ENCODE results near the gene PLIN4. TPM values are rescaled to one million over a fixed set of nuclear protein-coding genes. Genes with fewer than 3 reads are reported as not detected.
A peak's percentile ranks its signal among the peaks of the same experiment; 100 is the strongest.

PLIN4 gene
- total RNA-seq, 1 experiment from 2014 or later, result not detected

DNA sequence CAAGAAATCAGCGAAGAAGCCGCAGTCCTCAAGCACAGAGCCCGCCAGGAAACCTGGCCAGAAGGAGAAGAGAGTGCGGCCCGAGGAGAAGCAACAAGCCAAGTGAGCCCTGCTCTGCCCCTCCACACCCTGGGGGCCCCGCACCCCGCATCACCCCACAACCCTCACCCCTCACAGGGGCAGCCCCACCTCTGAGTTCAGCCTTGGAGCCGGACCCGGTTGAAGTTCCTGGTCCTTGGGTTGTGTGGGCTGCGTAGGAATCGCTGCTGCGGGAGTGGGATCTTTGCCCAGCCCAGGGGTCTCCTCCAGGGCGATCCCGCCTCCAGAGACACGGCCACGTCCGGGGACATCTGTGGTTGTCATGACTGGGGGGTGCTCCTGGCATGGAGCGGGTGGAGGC is 22.0 kb downstream of the PLIN4 start:
- H3K4me2 ChIP-seq (ENCODE audit: low read depth, low read length, poor library complexity, severe bottlenecking), result no peak overlapping the region
- no peak for DNase-seq
- H3K9ac ChIP-seq (ENCODE audit: low read length), result no peak overlapping the region
- H3K79me2 ChIP-seq (ENCODE audit: low read length), result 0 out of 2 replicates have a peak, but pooled peaks cover 2% of the 10 kb centered on the region
- H3K4me1 ChIP-seq (ENCODE audit: low read length), result no peaks in the 10 kb centered on the region; the same call in 1 of the 2 replicates
- peaks cover 14% of the 10 kb centered on the region for H3K36me3 ChIP-seq (ENCODE audit: insufficient read depth, low read length)
- H3K9me3 ChIP-seq (ENCODE audit: low read length), result no peaks in the 10 kb centered on the region
- no peaks in the 10 kb centered on the region for H4K20me1 ChIP-seq (ENCODE audit: insufficient read depth, low read depth, low read length)
- no peaks in the 10 kb centered on the region for H3K9me2 ChIP-seq (replicated peaks; ENCODE audit: insufficient read depth, low read length)
- H3K27me3 ChIP-seq (ENCODE audit: low read length), result no peaks in the 10 kb centered on the region
- H3K4me3 ChIP-seq (ENCODE audit: low read length), result no peak overlapping the region
- no peak overlapping the region for H2AFZ ChIP-seq (ENCODE audit: low read length)
- no peak overlapping the region for H3K27ac ChIP-seq (ENCODE audit: low read length)

DNA sequence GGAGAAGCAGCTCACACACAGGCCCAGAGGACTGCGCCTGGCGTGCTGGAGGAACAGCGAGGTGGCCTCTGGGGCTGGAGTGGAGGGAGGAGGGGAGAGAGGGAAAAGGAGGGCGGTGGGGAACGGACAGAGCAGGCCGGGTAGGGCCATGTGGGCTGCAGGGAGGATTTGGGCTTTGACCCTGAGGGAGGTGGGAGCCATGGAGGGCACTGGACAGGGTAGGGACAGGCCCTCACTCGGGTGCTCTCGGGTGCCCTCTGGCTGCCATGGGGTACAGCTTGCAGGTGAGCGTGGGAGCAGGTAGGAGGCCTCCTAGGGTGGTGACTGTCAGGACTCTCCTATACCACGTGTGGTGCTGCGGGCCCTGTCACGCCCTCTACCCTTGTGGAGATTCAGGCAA is 22.8 kb downstream of the PLIN4 start:
- Histone ChIP-seq H3K9me2 (replicated peaks; ENCODE audit: insufficient read depth, low read length) (no peaks in the 10 kb centered on the region), H3K36me3 (ENCODE audit: insufficient read depth, low read length) (peaks cover 15% of the 10 kb centered on the region), H3K9ac (ENCODE audit: low read length) (no peak overlapping the region), H3K4me3 (ENCODE audit: low read length) (no peak overlapping the region), H3K79me2 (ENCODE audit: low read length) (0 out of 2 replicates have a peak, but pooled peaks cover 2% of the 10 kb centered on the region), H3K4me2 (ENCODE audit: low read depth, low read length, poor library complexity, severe bottlenecking) (no peak overlapping the region), H3K27me3 (ENCODE audit: low read length) (no peaks in the 10 kb centered on the region), H2AFZ (ENCODE audit: low read length) (no peak overlapping the region), H4K20me1 (ENCODE audit: insufficient read depth, low read depth, low read length) (no peaks in the 10 kb centered on the region), H3K27ac (ENCODE audit: low read length) (no peak overlapping the region), H3K9me3 (ENCODE audit: low read length) (no peaks in the 10 kb centered on the region), H3K4me1 (ENCODE audit: low read length) (no peaks in the 10 kb centered on the region; the same call in 1 of the 2 replicates)
- DNase-seq, result peak; percentile 58

DNA sequence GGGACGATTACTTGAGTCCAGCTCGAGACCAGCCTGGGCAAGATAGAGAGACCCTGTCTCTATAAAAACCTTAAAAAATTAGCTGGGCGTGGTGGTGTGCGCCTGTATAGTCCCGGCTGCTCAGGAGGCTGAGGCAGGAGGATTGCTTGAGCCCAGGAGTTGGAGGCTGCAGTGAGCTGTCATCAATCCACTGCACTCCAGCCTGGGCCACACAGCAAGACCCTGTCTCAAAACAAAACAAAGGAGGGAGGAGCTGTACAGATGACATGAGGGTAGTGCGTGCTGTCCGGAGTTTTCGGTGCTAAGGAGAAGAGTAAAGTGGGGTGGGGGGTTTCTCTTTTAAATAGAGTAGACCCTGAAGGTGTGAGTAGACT is 23.6 kb downstream of the PLIN4 start:
- no peak overlapping the region for H3K9ac ChIP-seq (ENCODE audit: low read length)
- no peaks in the 10 kb centered on the region for H3K9me2 ChIP-seq (replicated peaks; ENCODE audit: insufficient read depth, low read length)
- no peaks in the 10 kb centered on the region; the same call in 1 of the 2 replicates for H3K4me1 ChIP-seq (ENCODE audit: low read length)
- no peaks in the 10 kb centered on the region for H3K27me3 ChIP-seq (ENCODE audit: low read length)
- no peak overlapping the region for H3K4me3 ChIP-seq (ENCODE audit: low read length)
- H3K9me3 ChIP-seq (ENCODE audit: low read length), result no peaks in the 10 kb centered on the region
- H3K79me2 ChIP-seq (ENCODE audit: low read length), result 0 out of 2 replicates have a peak, but pooled peaks cover 2% of the 10 kb centered on the region
- DNase-seq, result no peak
- H3K36me3 ChIP-seq (ENCODE audit: insufficient read depth, low read length), result peaks cover 16% of the 10 kb centered on the region
- H2AFZ ChIP-seq (ENCODE audit: low read length), result no peak overlapping the region
- H3K27ac ChIP-seq (ENCODE audit: low read length), result no peak overlapping the region
- H3K4me2 ChIP-seq (ENCODE audit: low read depth, low read length, poor library complexity, severe bottlenecking), result no peak overlapping the region
- no peaks in the 10 kb centered on the region for H4K20me1 ChIP-seq (ENCODE audit: insufficient read depth, low read depth, low read length)

DNA sequence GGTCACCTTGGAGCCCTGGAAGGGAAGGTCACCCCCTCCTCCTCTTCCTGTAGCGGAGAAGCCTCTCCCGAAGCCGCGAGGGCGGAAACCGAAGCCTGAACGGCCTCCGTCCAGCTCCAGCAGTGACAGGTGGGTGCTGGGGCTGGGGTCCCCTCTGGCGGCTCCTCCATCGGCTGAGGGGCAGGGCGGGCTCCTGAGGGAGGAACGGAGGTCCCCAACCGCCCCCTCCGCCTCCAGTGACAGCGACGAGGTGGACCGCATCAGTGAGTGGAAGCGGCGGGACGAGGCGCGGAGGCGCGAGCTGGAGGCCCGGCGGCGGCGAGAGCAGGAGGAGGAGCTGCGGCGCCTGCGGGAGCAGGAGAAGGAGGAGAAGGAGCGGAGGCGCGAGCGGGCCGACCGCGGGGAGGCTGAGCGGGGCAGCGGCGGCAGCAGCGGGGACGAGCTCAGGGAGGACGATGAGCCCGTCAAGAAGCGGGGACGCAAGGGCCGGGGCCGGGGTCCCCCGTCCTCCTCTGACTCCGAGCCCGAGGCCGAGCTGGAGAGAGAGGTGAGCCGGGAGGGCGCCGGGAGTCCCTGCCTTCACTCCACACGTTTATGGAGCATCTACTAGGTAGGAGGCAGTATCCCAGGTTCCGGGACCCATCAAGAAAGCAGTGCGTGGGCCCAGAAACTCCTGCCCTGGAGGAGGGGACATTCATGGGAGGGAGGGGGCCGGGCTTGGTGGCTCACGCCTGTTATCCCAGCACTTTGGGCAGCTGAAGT is 24.2 kb downstream of the PLIN4 start:
- H3K27me3 ChIP-seq (ENCODE audit: low read length), result no peaks in the 10 kb centered on the region
- no peaks in the 10 kb centered on the region for H3K9me2 ChIP-seq (replicated peaks; ENCODE audit: insufficient read depth, low read length)
- no peak overlapping the region for H3K9ac ChIP-seq (ENCODE audit: low read length)
- H4K20me1 ChIP-seq (ENCODE audit: insufficient read depth, low read depth, low read length), result no peaks in the 10 kb centered on the region
- no peak for DNase-seq
- H3K79me2 ChIP-seq (ENCODE audit: low read length), result 0 out of 2 replicates have a peak, but pooled peaks cover 2% of the 10 kb centered on the region
- no peaks in the 10 kb centered on the region; the same call in 1 of the 2 replicates for H3K4me1 ChIP-seq (ENCODE audit: low read length)
- H3K36me3 ChIP-seq (ENCODE audit: insufficient read depth, low read length), result peaks cover 16% of the 10 kb centered on the region
- H3K4me2 ChIP-seq (ENCODE audit: low read depth, low read length, poor library complexity, severe bottlenecking), result no peak overlapping the region
- H3K4me3 ChIP-seq (ENCODE audit: low read length), result no peak overlapping the region
- no peak overlapping the region for H3K27ac ChIP-seq (ENCODE audit: low read length)
- H2AFZ ChIP-seq (ENCODE audit: low read length), result no peak overlapping the region
- no peaks in the 10 kb centered on the region for H3K9me3 ChIP-seq (ENCODE audit: low read length)

DNA sequence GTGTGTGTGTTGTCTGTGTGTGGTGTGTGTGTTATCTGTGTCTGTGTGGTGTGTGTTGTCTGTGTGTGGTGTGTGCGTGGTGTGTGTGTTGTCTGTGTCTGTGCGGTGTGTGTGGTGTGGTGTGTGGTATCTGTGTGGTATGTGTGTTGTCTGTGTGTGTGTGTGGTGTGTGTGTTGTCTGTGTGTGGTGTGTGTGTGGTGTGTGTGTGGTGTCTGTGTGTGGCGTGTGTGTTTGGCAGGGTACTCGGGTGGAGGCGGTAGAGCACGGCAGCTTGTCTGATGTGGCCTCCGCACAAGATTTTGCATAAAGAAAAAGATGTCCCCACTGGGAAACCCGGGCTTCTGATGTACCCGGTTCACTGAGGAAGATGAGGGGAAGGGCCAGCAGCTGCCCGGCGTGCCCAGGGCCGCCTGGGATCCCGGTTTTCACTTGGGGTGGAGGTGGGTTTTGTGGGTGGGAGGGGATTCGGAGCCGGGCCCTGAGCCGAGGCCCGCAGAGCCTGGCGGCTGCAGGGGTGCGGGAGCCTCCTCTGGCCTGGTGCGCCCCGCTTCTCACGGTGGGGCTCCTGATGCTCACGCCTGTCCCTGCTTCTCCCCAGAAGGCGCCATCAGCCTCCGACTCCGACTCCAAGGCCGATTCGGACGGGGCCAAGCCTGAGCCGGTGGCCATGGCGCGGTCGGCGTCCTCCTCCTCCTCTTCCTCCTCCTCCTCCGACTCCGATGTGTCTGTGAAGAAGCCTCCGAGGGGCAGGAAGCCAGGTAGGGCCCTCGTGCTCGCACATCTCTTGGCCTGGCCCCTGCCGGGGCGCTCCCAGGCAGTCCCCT is 25.0 kb downstream of the PLIN4 start:
- no peaks in the 10 kb centered on the region for H3K9me3 ChIP-seq (ENCODE audit: low read length)
- no peak overlapping the region for H3K9ac ChIP-seq (ENCODE audit: low read length)
- no peaks in the 10 kb centered on the region for H3K27me3 ChIP-seq (ENCODE audit: low read length)
- no peaks in the 10 kb centered on the region for H4K20me1 ChIP-seq (ENCODE audit: insufficient read depth, low read depth, low read length)
- H3K4me2 ChIP-seq (ENCODE audit: low read depth, low read length, poor library complexity, severe bottlenecking), result no peak overlapping the region
- peaks cover 16% of the 10 kb centered on the region for H3K36me3 ChIP-seq (ENCODE audit: insufficient read depth, low read length)
- no peak overlapping the region for H3K27ac ChIP-seq (ENCODE audit: low read length)
- peak; percentile 46 for DNase-seq
- H3K79me2 ChIP-seq (ENCODE audit: low read length), result 0 out of 2 replicates have a peak, but pooled peaks cover 2% of the 10 kb centered on the region
- H2AFZ ChIP-seq (ENCODE audit: low read length), result no peak overlapping the region
- H3K4me1 ChIP-seq (ENCODE audit: low read length), result no peaks in the 10 kb centered on the region; the same call in 1 of the 2 replicates
- no peak overlapping the region for H3K4me3 ChIP-seq (ENCODE audit: low read length)
- H3K9me2 ChIP-seq (replicated peaks; ENCODE audit: insufficient read depth, low read length), result no peaks in the 10 kb centered on the region

DNA sequence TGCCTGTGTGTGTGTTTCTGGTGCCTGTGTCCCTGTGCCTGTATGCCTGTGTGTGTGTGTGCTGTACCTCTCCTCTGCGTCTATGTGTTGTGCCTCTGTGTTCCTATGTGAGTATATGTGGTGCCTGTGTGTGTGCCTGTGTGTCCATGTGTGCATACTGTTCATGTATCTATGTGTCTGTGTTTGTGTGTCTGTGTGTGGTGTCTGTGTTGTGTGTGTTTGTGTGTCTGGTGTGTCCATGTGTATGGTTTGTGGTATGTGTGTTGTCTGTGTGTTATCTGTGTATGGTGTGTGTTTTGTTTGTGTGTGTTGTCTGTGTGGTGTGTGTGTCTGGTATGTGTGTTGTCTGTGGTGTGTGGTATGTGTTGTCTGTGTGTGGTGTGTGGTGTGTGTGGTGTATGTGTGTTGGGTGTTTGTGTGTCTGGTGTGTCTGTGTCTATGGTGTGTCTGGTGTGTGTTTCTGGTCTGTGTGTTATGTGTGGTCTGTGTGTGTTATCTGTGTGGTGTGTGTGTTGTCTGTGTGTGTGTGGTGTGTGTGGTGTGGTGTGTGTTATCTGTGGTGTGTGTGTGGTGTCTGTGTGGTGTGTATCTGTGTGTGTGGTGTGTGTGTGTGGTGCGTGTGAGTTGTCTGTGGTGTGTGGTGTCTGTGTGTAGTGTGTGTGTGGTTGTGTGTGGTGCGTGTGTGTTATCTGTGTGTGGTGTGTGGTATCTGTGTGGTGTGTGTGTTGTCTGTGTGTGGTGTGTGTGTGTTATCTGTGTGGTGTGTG is 25.8 kb downstream of the PLIN4 start:
- no peaks in the 10 kb centered on the region for H3K9me2 ChIP-seq (replicated peaks; ENCODE audit: insufficient read depth, low read length)
- no peak overlapping the region for H3K4me3 ChIP-seq (ENCODE audit: low read length)
- H4K20me1 ChIP-seq (ENCODE audit: insufficient read depth, low read depth, low read length), result no peaks in the 10 kb centered on the region
- H2AFZ ChIP-seq (ENCODE audit: low read length), result no peak overlapping the region
- no peak overlapping the region for H3K4me2 ChIP-seq (ENCODE audit: low read depth, low read length, poor library complexity, severe bottlenecking)
- peaks cover 16% of the 10 kb centered on the region for H3K36me3 ChIP-seq (ENCODE audit: insufficient read depth, low read length)
- H3K27me3 ChIP-seq (ENCODE audit: low read length), result no peaks in the 10 kb centered on the region
- H3K9ac ChIP-seq (ENCODE audit: low read length), result no peak overlapping the region
- H3K9me3 ChIP-seq (ENCODE audit: low read length), result no peaks in the 10 kb centered on the region
- H3K27ac ChIP-seq (ENCODE audit: low read length), result no peak overlapping the region
- H3K79me2 ChIP-seq (ENCODE audit: low read length), result 0 out of 2 replicates have a peak, but pooled peaks cover 2% of the 10 kb centered on the region
- no peaks in the 10 kb centered on the region; the same call in 1 of the 2 replicates for H3K4me1 ChIP-seq (ENCODE audit: low read length)
- DNase-seq, result no peak

DNA sequence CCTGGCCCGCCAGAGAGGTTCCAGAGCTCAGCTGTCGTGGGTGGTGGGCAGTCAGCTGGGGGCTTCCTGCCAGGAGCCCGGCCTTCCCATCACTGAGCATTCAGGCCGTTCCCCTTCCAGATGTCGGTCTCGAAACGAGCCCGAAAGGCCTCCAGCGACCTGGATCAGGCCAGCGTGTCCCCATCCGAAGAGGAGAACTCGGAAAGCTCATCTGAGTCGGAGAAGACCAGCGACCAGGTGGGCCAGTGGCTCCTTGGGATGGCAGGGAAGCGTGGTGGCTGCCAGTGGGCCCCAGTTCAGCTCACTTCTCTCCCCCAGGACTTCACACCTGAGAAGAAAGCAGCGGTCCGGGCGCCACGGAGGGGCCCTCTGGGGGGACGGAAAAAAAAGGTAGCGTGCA is 26.8 kb downstream of the PLIN4 start:
- Histone ChIP-seq H3K9me3 (ENCODE audit: low read length) (no peaks in the 10 kb centered on the region), H3K79me2 (ENCODE audit: low read length) (0 out of 2 replicates have a peak, but pooled peaks cover 2% of the 10 kb centered on the region), H3K4me2 (ENCODE audit: low read depth, low read length, poor library complexity, severe bottlenecking) (no peak overlapping the region), H3K9me2 (replicated peaks; ENCODE audit: insufficient read depth, low read length) (no peaks in the 10 kb centered on the region), H4K20me1 (ENCODE audit: insufficient read depth, low read depth, low read length) (no peaks in the 10 kb centered on the region), H3K4me3 (ENCODE audit: low read length) (no peak overlapping the region), H3K27me3 (ENCODE audit: low read length) (no peaks in the 10 kb centered on the region), H3K36me3 (ENCODE audit: insufficient read depth, low read length) (peaks cover 16% of the 10 kb centered on the region), H3K9ac (ENCODE audit: low read length) (no peak overlapping the region), H3K27ac (ENCODE audit: low read length) (no peak overlapping the region), H3K4me1 (ENCODE audit: low read length) (no peaks in the 10 kb centered on the region; the same call in 1 of the 2 replicates), H2AFZ (ENCODE audit: low read length) (no peak overlapping the region)
- DNase-seq, result no peak

Data from Karpas-422 (cell line).